NCI-H526 treated with DMSO at 0.1 percent for 48 hours (cell line): ENCODE results near the gene PLEKHB2.
A peak's percentile ranks its signal among the peaks of the same experiment; 100 is the strongest.
"Not testable (repeated sequence)": the region's sequence is repeated elsewhere in the genome, so short reads cannot be mapped to it uniquely, and the experiment has no call there.

ENCODE experiments used
- DNase-seq: peaks from one replicate; lab custom pipeline; 2025; lab: John Stamatoyannopoulos, UW

Gene PLEKHB2

DNA sequence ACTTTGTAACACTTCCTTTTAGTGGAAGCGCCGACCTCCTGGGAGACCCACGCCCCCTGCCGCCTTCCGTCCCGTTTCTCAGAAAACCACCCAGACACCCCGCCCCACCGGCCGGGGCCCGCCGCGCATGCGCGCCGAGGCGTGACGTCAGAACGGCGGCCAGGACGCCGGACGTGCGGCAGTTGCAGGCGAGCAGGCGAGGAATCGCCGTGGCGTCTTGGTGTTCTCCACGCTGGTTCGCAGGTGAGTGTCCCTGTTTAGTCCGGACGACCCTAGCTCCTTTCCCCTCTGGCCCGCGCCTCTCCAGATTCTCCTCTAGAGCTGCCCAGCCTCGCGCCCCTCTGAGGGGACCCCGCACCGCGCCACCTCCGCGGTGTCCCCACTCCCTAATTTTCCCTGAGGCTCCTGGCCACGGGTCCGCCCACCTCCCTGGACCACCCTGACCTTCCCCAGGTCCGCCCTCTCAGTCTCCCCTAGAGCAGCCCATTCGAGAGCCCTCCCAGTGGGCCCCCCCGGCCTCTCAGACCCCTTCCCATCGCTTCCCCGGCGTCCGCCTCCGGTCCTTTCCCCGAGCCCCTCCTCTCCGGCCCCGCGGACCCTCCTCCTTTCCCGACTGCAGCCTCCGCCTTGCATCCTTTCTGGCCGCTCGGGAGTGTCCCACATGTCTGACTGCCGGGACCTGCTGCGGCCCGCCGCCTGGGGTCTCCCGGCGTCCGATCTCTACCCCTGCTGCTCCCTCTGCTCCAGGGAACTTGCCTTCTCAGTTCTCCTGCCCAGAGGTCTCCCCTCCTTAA is at the start of gene PLEKHB2:
Gene PLEKHB2 (plus strand): TSS at position 181 of the 794 bp plus-strand sequence. CDS start 15,606 bp downstream, outside the sequence.
- DNase-seq, result peak; percentile 82

- DNase-seq, result no peak
Observed at GRCh38 chr2:131056204-131056931, 48.8 kb upstream of the PLEKHB2 start.

DNA sequence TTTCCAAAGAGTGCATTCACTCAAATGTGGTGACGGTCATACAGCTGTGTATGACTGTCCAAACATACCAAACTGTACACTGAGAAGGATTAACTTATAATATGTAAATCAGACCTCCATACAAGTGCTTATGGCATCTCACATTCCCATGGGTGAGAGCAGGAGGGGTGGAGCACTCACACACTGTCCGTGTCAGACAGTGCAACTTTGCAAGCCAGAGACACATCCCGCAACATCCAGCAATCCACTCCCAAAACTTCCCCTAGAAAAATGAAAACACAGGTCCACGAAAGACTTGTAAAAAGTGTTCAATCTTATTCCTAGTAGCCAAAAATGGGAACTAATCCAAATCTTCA is 48.2 kb upstream of the PLEKHB2 start:
- DNase-seq, result no peak

DNA sequence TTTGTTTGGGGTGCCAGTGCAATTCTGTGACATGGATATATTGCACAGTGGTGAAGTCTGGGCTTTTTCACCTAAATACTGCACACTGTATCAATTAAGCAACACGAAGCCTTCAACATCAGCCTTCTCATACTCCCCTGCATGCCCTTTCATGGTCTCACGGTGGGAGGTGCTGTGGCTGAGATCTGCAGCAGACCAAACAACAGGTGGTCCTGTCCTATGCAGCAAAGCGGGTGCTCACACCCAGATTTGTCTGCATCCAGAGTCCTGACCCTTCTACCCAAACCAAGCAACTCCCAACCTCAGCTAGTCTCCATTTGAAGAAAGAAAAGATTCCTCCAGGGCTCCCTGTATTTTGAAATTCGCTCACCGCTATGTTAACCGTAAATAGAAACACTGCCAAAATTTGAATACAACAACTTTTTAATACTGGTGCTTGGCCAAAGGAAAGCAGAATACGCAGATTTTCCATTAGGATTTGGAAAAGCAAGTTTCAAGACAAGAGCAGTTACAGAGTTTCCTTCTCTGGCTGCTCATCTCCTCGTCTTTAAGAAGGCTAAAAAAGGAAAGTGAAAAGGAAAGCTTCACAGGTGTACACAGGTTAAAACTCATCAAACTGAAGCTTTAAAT is 46.8 kb upstream of the PLEKHB2 start:
- no peak for DNase-seq

DNA sequence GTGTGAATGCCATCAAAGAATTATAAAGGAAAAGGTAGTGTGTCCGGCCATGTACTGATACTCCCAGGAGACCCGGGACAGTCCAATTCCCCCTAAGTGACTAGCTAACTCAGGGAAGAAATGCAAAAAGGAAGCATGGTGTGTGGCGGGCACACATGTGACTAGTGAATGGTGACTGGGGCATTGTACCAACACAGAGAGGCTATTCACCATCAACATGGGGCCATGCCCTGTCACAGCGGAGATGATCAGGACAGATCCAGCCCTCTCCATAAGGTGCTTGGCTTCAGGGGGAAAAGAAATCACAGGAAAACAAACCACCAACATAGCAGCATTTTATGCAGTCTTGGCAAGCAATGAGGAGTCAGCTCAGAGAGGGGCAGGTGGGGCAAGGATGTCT is 46.2 kb upstream of the PLEKHB2 start:
- DNase-seq, result no peak

DNA sequence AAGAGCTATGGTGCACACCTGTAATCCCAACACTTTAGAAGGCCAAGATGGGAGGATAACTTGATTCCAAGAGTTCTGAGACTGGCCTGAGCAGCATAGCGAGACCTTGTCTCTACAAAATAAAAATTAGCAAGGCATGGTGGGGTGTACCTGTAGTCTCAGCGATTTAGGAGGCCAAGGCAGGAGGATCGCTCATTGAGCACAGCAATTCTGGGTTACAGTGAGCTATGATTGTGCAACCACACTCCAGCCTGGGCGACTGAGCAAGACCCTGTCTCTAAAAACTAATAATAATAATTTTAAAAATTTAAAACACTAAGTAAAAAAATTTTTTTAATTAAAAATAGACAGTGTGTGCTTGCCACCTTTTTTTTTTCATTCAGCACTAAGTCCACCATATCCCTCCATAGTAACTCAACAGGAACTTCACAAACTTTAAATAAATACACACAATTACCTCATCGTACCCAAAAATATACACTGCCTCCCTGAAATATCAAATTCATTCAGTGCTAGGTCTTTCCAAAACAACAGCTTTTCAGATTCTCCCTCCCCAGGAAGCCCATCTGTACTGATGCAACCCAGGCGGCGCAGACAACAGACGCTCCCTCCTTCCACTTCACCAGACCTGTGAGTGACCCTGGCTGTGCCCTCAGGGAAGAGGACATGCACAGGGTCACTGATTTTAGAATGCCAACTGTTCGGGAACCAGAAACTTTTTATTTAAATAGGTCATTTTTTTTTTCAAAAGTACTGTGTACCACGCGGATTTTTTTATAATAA is 41.4 kb upstream of the PLEKHB2 start:
- DNase-seq, result no peak

DNA sequence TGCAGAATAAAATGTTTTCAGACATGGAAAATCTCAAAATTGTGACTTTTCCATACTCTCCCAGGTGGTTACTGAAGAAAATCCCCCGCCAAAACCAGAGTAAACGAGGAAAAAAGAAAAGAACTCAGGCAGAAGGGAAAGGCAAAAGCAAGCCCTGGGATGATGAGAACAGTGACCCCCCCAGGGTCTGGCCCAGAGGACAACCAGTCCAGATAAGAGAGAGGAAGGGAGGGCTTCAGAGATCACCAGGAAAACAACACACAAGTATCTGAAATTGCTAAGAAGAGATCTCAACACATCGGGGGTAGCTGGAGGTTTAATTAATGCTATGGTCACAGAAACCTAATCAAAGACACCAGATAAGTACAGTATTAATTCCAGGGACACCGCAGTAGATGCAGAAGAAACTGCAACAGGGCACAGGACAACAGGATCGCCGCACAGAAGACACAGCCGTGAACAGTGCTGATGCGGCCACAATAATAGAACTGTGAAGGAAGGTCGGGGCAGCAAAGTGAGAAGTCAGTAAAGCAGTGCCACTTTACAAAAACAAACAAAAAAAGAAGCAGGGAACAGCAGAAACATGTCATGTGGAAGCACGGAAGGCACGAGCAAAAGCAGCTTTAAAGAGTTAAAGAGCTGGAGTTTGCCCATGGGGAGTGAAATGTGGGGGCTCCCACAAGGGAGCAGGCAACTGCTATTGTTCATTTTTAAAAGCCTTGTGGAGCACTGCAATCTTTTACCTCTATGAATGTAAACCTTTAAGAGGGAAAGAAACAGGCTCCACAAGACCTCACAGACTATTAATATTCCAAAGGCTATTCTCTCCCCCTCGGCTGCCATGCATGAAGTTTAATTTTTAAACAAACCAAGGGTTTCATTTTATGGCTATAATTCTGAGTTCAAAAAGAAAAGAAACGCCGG is 40.3 kb upstream of the PLEKHB2 start:
- DNase-seq, result no peak

DNA sequence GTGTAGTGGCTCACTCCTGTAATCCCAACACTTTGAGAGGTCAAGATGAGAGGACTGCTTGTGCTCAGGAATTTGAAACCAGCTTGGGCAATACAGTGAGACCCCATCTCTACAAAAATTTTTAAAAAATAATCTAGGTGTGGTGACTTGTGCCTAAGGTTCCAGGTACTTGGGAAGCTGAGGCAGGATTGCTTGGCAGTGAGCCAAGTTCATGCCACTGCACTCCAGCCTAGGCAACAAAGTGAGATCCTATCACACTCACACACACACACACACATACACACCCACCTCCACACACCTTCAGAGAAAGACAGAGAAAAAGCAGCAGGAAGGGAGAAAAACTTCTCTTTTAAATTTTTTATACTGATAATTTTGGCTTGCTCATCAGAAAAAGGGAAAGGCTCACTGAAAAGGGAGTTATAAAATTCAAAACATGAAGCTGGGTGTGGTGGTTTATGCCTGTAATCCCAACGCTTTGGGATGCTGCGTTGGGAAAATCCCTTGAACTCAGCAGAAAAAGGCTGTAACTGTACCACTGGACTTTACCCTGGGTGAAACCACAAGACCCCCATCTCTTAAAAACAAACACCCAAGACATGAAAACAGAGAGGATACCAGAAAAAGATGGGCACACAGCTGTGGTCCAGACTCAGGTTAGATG is 37.5 kb upstream of the PLEKHB2 start:
- no peak for DNase-seq

GRCh38 chr2:131068172-131068571 is 37.0 kb upstream of the PLEKHB2 start:
- not testable (repeated sequence) for DNase-seq

- DNase-seq, result not testable (repeated sequence)
Observed at GRCh38 chr2:131075578-131075977, 29.6 kb upstream of the PLEKHB2 start.

- no peak for DNase-seq
Observed at GRCh38 chr2:131076707-131077106, 28.4 kb upstream of the PLEKHB2 start.

- DNase-seq, result no peak
Observed at GRCh38 chr2:131077182-131077846, 27.8 kb upstream of the PLEKHB2 start.

DNA sequence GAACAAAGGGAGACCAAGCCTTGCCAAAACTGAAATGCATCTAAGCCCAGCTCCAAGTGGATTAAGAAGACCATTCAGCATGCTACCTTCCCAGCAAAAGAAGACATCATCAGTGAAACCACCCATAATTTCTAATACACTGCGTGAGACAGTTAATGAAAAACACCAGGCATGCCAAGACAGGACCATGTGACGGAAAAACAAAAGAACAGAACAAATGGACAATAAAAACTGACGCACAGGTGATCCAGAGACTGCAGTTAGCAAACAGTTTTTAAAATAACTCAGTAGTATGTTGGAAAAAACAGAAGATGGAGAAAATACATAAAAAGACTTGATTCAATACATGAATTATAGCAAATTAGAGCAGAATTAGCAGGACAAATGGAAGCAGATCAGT is 27.2 kb upstream of the PLEKHB2 start:
- no peak for DNase-seq

- DNase-seq, result not testable (repeated sequence)
Observed at GRCh38 chr2:131079931-131080330, 25.2 kb upstream of the PLEKHB2 start.

DNA sequence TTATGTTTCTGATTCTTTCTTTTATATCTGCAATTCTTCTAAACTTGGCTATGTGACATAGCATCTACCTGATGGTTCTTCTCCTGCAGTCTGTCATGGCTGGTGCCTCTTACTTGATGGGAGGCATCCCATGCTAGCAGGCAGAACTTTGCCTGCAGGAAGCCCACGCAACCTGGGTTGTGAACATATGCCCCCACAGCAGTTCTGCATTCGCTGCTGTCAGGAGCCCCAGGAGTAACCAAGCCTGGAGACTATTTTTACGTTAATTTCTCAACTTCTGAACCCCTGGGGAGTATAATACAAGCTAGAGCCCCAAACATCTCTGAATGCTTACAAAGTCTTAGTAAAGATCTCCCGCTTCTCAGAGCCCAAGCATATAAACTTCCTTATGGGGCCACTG is 23.9 kb upstream of the PLEKHB2 start:
- DNase-seq, result no peak

DNA sequence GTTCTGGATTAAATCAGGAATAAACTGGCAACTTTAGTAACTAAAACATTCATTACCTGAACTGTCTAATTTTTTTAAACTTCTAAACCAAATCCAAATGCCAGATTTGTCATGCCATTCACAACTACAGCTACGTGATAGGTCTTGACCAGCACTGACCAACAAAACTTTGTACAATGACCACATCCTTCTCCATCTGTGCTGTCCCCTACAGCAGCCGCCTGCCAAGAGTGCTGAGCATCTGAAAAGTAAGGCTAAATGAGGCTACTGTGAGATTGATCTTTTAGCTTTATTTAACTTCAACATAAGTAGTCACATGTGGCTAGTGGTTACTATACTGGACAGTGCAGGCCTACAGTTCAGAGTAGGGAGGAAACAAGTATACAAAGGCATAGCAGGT is 19.5 kb upstream of the PLEKHB2 start:
- no peak for DNase-seq

- DNase-seq, result no peak
Observed at GRCh38 chr2:131092458-131093005, 12.6 kb upstream of the PLEKHB2 start.

DNA sequence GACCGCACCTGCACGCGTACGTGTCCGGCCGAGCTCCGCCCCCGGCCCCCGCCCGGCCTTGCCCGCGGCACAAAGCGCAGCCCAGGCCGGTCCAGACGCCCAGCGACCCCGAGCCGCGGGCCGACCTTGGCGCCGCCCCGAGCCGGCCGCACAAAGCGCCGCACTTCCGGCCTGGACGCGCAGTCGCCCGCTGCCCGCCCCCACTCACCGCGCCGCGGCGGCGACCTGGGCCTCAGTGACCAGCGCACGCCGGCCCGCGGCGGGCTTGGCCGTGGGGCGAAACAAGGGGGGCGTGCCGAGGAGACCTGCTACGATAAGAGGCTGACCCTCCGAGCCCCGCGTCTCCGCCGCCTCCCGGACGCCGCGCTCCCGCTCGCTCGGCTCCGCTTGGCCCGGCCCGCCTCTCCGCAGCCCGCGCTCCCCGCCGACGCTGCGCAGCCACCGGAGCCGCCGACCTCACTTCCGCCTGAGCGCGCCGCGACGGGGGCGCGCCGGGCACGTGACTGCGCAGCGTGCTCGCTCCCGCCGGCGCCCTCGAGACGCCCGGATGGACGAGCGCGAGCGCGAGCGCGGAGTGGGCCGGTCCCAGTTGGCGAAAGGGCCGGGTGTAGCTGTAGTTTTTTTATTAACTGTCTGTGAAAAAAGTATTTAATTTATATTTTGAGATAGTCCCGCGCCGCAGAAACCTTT is 12.0 kb upstream of the PLEKHB2 start, which contains the start of gene FAM168B:
Gene FAM168B (minus strand): TSS at position 455 of the 690 bp plus-strand sequence. CDS start 10,814 bp downstream, outside the sequence.
- peak; percentile 78 for DNase-seq
